ENCODE results near the gene IPO13.

The IPO13 gene

DNA sequence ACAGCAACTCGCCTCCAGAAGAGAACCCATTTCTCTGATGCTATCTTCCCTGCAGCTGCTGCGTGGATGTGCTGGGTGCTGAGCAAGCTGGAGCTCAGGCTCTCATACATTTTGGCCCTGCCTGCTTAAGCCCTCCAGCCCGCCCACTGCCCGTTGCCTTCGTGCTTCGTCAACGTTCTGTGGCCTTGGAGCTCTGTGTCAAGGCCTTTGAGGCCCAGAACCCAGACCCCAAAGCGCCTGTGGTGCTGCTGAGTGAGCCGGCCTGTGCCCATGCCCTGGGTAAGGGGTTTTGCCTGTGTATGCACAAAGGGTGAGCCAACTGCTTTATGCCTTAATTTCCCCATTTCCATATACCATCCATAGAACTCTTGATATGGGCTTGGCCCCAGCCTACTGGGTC is 24.2 kb downstream of the IPO13 start:
- DNase-seq (no peak), ATAC-seq (ENCODE audit: insufficient read depth, low read depth) (no peak)
- H3K9me3 ChIP-seq (ENCODE audit: insufficient read depth, low read length, severe bottlenecking) = no peaks in the 10 kb centered on the region
- H3K4me2 ChIP-seq (ENCODE audit: insufficient read depth, low read length) = peak overlapping the region; percentile 96
- H3K27me3 ChIP-seq (ENCODE audit: insufficient read depth, low read length, poor library complexity) = no peaks in the 10 kb centered on the region
- H4K20me1 ChIP-seq (ENCODE audit: insufficient read depth, low read length) = peaks cover 5% of the 10 kb centered on the region
- H3K4me1 ChIP-seq (ENCODE audit: insufficient read depth, low read length) = peaks cover 39% of the 10 kb centered on the region
- no peak overlapping the region for H3K27ac ChIP-seq (ENCODE audit: low read length)
- peak overlapping the region in 1 of 2 experiments; percentile 100; a peak in 3 of 4 replicates for H3K4me3 ChIP-seq (ENCODE audit: low read depth in 1 of 2, low read length in 2 of 2)
- H3K36me3 ChIP-seq (ENCODE audit: insufficient read depth, low read length) = peaks cover 16% of the 10 kb centered on the region
- TF ChIP-seq EZH2 (IDR thresholded peaks at IDR 0.05; ENCODE audit: borderline replicate concordance, low read depth, low read length, severe bottlenecking) = no peak
- TF ChIP-seq, protein P1, sequence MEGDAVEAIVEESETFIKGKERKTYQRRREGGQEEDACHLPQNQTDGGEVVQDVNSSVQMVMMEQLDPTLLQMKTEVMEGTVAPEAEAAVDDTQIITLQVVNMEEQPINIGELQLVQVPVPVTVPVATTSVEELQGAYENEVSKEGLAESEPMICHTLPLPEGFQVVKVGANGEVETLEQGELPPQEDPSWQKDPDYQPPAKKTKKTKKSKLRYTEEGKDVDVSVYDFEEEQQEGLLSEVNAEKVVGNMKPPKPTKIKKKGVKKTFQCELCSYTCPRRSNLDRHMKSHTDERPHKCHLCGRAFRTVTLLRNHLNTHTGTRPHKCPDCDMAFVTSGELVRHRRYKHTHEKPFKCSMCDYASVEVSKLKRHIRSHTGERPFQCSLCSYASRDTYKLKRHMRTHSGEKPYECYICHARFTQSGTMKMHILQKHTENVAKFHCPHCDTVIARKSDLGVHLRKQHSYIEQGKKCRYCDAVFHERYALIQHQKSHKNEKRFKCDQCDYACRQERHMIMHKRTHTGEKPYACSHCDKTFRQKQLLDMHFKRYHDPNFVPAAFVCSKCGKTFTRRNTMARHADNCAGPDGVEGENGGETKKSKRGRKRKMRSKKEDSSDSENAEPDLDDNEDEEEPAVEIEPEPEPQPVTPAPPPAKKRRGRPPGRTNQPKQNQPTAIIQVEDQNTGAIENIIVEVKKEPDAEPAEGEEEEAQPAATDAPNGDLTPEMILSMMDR (IDR thresholded peaks at IDR 0.05; ENCODE audit: borderline replicate concordance, extremely low read depth, low read length, poor library complexity, severe bottlenecking) = no peak
- peaks cover 27% of the 10 kb centered on the region for H3K79me2 ChIP-seq (ENCODE audit: insufficient read depth, low read length)
- H2AFZ ChIP-seq (ENCODE audit: low read depth, low read length) = no peak overlapping the region
- peak overlapping the region; percentile 70 for H3K9ac ChIP-seq (ENCODE audit: low read depth, low read length)

DNA sequence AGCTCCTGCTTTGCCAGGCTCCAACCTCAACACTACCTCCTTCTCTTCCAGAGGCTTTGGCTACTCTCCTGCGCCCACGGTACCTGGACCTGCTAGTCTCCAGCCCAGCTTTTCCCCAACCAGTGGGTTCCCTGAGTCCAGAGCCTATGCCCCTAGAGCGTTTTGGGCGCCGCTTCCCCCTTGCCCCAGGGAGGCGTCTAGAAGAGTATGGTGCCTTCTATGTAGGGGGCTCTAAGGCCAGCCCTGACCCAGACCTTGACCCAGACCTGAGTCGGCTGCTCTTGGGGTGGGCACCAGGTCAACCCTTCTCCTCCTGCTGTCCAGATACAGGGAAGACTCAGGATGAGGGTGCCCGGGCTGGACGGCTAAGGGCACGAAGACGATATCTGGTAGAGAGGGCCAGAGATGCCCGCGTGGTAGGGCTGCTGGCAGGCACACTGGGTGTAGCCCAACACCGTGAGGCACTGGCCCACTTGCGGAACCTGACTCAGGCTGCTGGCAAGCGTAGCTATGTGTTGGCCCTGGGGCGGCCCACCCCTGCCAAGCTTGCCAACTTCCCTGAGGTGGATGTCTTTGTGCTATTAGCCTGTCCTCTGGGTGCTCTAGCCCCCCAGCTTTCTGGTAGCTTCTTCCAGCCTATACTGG is 24.7 kb downstream of the IPO13 start:
- Histone ChIP-seq H3K27ac (ENCODE audit: low read length) (no peak overlapping the region), H4K20me1 (ENCODE audit: insufficient read depth, low read length) (peaks cover 11% of the 10 kb centered on the region), H3K4me1 (ENCODE audit: insufficient read depth, low read length) (peaks cover 45% of the 10 kb centered on the region), H3K9me3 (ENCODE audit: insufficient read depth, low read length, severe bottlenecking) (no peaks in the 10 kb centered on the region), H3K4me2 (ENCODE audit: insufficient read depth, low read length) (peak overlapping the region; percentile 96), H3K36me3 (ENCODE audit: insufficient read depth, low read length) (peaks cover 21% of the 10 kb centered on the region), H3K27me3 (ENCODE audit: insufficient read depth, low read length, poor library complexity) (no peaks in the 10 kb centered on the region), H3K79me2 (ENCODE audit: insufficient read depth, low read length) (peaks cover 32% of the 10 kb centered on the region), H3K4me3 (ENCODE audit: low read depth in 1 of 2, low read length in 2 of 2) (peak overlapping the region in 1 of 2 experiments; percentile 100; a peak in 2 of 4 replicates), H3K9ac (ENCODE audit: low read depth, low read length) (no peak overlapping the region), H2AFZ (ENCODE audit: low read depth, low read length) (no peak overlapping the region)
- no peak for DNase-seq
- TF ChIP-seq EZH2 (IDR thresholded peaks at IDR 0.05; ENCODE audit: borderline replicate concordance, low read depth, low read length, severe bottlenecking) = no peak
- TF ChIP-seq, protein P1 (IDR thresholded peaks at IDR 0.05; ENCODE audit: borderline replicate concordance, extremely low read depth, low read length, poor library complexity, severe bottlenecking) = no peak
- no peak for ATAC-seq (ENCODE audit: insufficient read depth, low read depth)

DNA sequence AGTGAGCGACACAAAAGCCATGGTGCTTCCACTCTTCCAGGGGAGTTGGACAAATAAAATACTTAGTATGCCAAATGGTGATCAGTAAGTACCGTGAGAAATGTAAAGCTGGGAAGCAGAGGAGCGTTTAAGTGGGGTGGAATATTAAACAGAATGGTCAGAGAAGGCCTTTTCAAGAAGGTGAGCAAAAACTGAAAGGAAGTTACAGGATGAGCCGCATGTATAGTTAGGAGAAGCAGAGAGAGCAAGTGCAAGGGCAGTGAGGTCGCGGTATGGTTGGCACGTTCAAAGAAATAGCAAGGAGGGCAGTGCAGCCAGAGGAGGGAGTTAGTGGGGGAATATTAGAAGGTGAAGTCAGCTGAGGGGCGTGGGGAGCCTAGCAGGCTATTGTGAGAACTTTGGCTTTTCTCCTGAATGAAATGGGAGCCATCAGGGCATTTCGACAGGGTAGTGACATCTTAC is 27.3 kb downstream of the IPO13 start:
- Histone ChIP-seq H3K36me3 (ENCODE audit: insufficient read depth, low read length) (peaks cover 39% of the 10 kb centered on the region), H3K79me2 (ENCODE audit: insufficient read depth, low read length) (peaks cover 40% of the 10 kb centered on the region), H3K4me3 (ENCODE audit: low read depth in 1 of 2, low read length in 2 of 2) (peak overlapping the region; percentile 70 to 96; a peak in 3 of 4 replicates), H3K9ac (ENCODE audit: low read depth, low read length) (peak overlapping the region; percentile 90), H3K4me1 (ENCODE audit: insufficient read depth, low read length) (peaks cover 66% of the 10 kb centered on the region), H4K20me1 (ENCODE audit: insufficient read depth, low read length) (peaks cover 30% of the 10 kb centered on the region), H3K9me3 (ENCODE audit: insufficient read depth, low read length, severe bottlenecking) (no peaks in the 10 kb centered on the region), H3K27me3 (ENCODE audit: insufficient read depth, low read length, poor library complexity) (no peaks in the 10 kb centered on the region), H3K4me2 (ENCODE audit: insufficient read depth, low read length) (peak overlapping the region; percentile 74), H2AFZ (ENCODE audit: low read depth, low read length) (peak overlapping the region; percentile 78), H3K27ac (ENCODE audit: low read length) (peak overlapping the region; percentile 77)
- ATAC-seq (ENCODE audit: insufficient read depth, low read depth) (no peak), DNase-seq (no peak)
- TF ChIP-seq, protein P1 (IDR thresholded peaks at IDR 0.05; ENCODE audit: borderline replicate concordance, extremely low read depth, low read length, poor library complexity, severe bottlenecking) = no peak
- no peak for TF ChIP-seq EZH2 (IDR thresholded peaks at IDR 0.05; ENCODE audit: borderline replicate concordance, low read depth, low read length, severe bottlenecking)
